ENCODE data around the gene XXYLT1. TPM values are rescaled to one million over a fixed set of nuclear protein-coding genes. Genes with fewer than 3 reads are reported as not detected.

The XXYLT1 gene
- total RNA-seq, 4 donors from 2014 or later = 9.8 to 14.6 (median 13.9) TPM

DNA sequence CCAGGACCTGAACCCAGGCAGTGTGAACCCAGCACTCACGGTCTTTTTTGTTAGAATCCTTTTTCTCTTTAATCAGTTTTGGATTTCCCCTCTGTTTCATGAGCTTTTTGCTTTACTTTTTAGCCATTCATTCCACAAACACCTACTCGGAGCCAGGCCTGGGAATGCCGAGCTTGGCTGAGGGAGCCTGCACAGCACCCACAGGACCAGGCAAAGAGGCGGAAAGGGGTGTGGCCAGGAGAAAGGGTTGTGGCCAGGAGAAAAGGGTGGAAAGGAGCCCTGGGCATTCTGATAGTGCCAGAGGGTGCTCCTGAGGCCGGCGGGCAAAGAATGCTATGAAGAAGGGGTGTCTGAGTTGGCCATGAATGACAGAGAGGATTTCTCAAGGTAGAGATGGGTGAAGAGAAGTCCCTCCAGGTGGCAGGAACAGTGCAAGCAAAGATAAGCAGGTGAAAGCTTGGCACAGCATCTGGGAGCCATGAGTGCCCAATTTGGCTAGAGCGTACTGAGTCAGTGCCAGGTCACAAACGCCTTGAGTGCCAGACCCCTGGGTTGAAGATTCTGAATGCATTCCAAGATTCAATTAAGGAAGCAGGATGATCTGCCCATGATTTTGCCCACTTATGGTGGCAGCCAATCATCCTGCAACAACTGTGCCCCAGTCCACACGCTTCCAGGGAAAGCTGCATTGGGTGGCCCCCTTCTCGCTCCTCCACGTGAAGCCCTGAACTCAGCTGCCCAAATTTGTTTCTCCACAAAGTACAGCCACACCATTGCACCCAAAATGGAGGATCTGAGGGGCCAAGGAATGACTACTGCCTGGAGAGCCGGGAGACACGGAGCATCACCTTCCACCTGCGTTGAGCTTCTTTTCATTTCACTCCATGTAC lies 157.2 kb downstream of the XXYLT1 start:
- no peak for DNase-seq
- H3K9me3 ChIP-seq = no peaks in the 10 kb centered on the region
- 77 to 85% methylated on average over 14 of the region's 14 CpGs for WGBS, 2 donors
- H3K36me3 ChIP-seq = no peaks in the 10 kb centered on the region
- TF ChIP-seq, protein P1, sequence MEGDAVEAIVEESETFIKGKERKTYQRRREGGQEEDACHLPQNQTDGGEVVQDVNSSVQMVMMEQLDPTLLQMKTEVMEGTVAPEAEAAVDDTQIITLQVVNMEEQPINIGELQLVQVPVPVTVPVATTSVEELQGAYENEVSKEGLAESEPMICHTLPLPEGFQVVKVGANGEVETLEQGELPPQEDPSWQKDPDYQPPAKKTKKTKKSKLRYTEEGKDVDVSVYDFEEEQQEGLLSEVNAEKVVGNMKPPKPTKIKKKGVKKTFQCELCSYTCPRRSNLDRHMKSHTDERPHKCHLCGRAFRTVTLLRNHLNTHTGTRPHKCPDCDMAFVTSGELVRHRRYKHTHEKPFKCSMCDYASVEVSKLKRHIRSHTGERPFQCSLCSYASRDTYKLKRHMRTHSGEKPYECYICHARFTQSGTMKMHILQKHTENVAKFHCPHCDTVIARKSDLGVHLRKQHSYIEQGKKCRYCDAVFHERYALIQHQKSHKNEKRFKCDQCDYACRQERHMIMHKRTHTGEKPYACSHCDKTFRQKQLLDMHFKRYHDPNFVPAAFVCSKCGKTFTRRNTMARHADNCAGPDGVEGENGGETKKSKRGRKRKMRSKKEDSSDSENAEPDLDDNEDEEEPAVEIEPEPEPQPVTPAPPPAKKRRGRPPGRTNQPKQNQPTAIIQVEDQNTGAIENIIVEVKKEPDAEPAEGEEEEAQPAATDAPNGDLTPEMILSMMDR (IDR thresholded peaks at IDR 0.05) = no peak
- no peak for TF ChIP-seq POLR2A (IDR thresholded peaks at IDR 0.05)
- H3K27me3 ChIP-seq = no peaks in the 10 kb centered on the region
- intact Hi-C loops (cut with DNase I) = loop anchor here (10.0 kb wide), 1 partner anchor 141 kb away; no protein-coding TSS in a partner anchor
- H3K27ac ChIP-seq = no peak overlapping the region
- no peak overlapping the region for H3K4me3 ChIP-seq (replicated peaks in 1 of 3)
- no peaks in the 10 kb centered on the region for H3K4me1 ChIP-seq

DNA sequence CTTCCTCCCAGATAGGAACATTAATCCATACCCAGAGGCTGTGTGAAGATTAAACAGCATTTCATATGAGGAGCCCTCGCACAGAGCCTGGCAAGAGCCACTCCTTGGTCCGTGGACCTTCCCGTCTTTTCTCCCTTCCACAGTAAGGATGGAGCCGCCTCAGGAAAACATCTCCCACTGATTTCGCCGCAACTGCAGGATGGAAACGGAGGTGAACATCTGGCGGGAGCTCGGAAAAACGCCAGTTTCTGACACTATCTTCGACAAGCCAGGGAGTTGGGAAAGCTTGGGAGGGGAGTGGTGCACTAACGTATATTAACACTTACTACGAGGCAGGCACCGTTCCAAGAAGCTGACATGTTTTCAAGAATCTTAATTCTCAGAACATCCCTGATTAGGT lies 157.9 kb downstream of the XXYLT1 start:
- DNase-seq = no peak
- 91 to 93% methylated on average over 14 of the region's 14 CpGs for WGBS, 2 donors
- Histone ChIP-seq H3K27me3 (no peaks in the 10 kb centered on the region), H3K4me1 (no peaks in the 10 kb centered on the region), H3K36me3 (no peaks in the 10 kb centered on the region), H3K27ac (no peak overlapping the region), H3K4me3 (replicated peaks in 1 of 3) (no peak overlapping the region), H3K9me3 (no peaks in the 10 kb centered on the region)
- TF ChIP-seq POLR2A (IDR thresholded peaks at IDR 0.05) = no peak
- TF ChIP-seq, protein P1 (IDR thresholded peaks at IDR 0.05) = no peak
- intact Hi-C loops (cut with DNase I) = loop anchor here (10.0 kb wide), 1 partner anchor 142 kb away; no protein-coding TSS in a partner anchor

- no peaks in the 10 kb centered on the region for H3K36me3 ChIP-seq
- 78 to 100% methylated on average over 4 to 11 of the region's 22 CpGs for WGBS, 2 donors
- intact Hi-C loops (cut with DNase I) = loop anchor here (10.0 kb wide), 1 partner anchor 142 kb away; no protein-coding TSS in a partner anchor
- H3K4me3 ChIP-seq (replicated peaks in 1 of 3) = no peak overlapping the region
- no peaks in the 10 kb centered on the region for H3K9me3 ChIP-seq
- TF ChIP-seq POLR2A (IDR thresholded peaks at IDR 0.05) = no peak
- no peak overlapping the region for H3K27ac ChIP-seq
- no peaks in the 10 kb centered on the region for H3K4me1 ChIP-seq
- H3K27me3 ChIP-seq = no peaks in the 10 kb centered on the region
- DNase-seq = no peak
These were observed 158.6 kb downstream of the XXYLT1 start for GRCh38 chr3:195112361-195112791.

DNA sequence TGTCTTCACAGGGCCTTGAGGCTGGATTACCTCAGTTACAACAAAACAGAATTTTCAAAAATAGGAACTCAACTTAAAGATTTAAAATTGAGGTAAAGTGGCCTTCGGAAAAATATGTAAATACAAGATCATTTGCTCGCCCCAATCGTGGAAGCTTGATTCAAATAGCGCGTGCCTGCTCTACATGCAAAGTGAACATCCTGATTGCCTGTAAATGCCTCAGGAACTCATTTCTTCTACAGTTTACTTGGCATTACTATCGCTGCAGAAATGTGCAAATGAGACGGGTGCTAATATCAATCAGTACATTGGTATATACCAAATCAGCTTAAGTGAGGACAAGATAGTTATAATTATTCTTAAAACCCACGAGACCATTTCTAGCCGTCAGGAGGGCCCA lies 159.2 kb downstream of the XXYLT1 start:
- Histone ChIP-seq H3K9me3 (no peaks in the 10 kb centered on the region), H3K27me3 (no peaks in the 10 kb centered on the region), H3K27ac (no peak overlapping the region), H3K4me1 (no peaks in the 10 kb centered on the region), H3K36me3 (no peaks in the 10 kb centered on the region), H3K4me3 (replicated peaks in 1 of 3) (no peak overlapping the region)
- intact Hi-C loops (cut with DNase I) = loop anchor here (10.0 kb wide), 1 partner anchor 143 kb away; no protein-coding TSS in a partner anchor
- no peak for DNase-seq
- TF ChIP-seq, protein P1 (IDR thresholded peaks at IDR 0.05) = no peak
- no peak for TF ChIP-seq POLR2A (IDR thresholded peaks at IDR 0.05)
- WGBS, 2 donors = 97 to 100% methylated on average over 9 of the region's 9 CpGs

DNA sequence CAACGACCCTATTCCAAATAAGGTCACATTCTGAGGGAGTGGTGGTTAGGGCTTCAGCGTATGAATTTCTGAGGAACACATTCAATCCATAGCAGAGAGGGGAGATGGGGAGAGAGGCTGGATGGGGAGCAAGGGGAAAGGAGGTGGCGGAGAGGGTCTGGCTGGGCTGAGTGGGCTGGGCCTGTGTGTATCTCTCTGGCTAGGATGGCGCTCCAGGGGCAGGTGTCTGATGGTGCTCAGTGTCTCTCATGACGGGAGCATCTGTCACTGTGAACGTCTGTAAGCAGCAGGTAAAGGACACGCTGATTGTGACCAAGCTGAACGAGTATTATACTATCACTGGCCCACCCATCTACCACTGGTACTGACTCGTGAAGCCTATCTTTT lies 159.6 kb downstream of the XXYLT1 start:
- Histone ChIP-seq H3K4me3 (replicated peaks in 1 of 3) (no peak overlapping the region), H3K9me3 (no peaks in the 10 kb centered on the region), H3K4me1 (no peaks in the 10 kb centered on the region), H3K27me3 (no peaks in the 10 kb centered on the region), H3K27ac (no peak overlapping the region), H3K36me3 (no peaks in the 10 kb centered on the region)
- intact Hi-C loops (cut with DNase I) = loop anchor here (10.0 kb wide), 1 partner anchor 143 kb away; no protein-coding TSS in a partner anchor
- DNase-seq = no peak
- TF ChIP-seq, protein P1 (IDR thresholded peaks at IDR 0.05) = no peak
- no peak for TF ChIP-seq POLR2A (IDR thresholded peaks at IDR 0.05)
- WGBS, 2 donors = 88 to 90% methylated on average over 9 of the region's 9 CpGs
